GM12873 (cell line): Measurements from ENCODE around the gene OPRL1.

Experiments
- TF ChIP-seq, protein P1 (sequence below): IDR thresholded peaks from 2 replicates; pipeline ENCODE4 v1.5.1; 2012; ENCODE audit warnings: low read depth, mild to moderate bottlenecking, moderate library complexity, low read length, control low read depth; ENCODE audit not compliant: insufficient read depth; ENCODE audit errors: missing control alignments

The OPRL1 gene

DNA sequence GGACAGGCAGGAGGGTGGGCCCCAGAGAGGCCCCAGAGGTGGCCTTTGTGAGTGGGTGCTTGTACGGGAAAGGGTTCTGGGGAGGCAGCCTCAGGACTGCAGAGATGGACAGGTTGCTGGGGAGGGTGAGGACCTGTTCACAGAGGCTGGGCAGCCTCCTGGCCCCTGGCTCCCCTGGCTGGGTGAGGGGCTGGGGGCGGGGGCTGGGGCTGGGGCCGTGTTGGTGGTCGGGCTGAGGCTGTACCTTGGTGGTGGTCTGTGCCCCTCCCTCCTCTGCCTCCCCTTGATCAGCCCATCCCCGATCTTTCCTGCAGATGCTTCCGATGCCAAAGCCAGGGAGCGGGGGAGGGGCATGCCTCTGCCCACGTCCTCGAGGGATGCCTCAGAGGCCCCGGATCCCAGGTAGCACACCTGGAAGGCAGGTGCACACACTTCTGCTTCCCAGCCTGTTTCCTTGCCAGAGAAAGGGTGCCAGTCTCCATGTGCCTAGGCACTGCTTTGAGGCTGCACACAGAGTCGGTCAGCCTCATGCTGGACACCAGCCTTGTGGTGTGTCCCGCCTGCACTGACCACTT is 12.1 kb upstream of the OPRL1 start:
- TF ChIP-seq, protein P1, sequence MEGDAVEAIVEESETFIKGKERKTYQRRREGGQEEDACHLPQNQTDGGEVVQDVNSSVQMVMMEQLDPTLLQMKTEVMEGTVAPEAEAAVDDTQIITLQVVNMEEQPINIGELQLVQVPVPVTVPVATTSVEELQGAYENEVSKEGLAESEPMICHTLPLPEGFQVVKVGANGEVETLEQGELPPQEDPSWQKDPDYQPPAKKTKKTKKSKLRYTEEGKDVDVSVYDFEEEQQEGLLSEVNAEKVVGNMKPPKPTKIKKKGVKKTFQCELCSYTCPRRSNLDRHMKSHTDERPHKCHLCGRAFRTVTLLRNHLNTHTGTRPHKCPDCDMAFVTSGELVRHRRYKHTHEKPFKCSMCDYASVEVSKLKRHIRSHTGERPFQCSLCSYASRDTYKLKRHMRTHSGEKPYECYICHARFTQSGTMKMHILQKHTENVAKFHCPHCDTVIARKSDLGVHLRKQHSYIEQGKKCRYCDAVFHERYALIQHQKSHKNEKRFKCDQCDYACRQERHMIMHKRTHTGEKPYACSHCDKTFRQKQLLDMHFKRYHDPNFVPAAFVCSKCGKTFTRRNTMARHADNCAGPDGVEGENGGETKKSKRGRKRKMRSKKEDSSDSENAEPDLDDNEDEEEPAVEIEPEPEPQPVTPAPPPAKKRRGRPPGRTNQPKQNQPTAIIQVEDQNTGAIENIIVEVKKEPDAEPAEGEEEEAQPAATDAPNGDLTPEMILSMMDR: no peak

DNA sequence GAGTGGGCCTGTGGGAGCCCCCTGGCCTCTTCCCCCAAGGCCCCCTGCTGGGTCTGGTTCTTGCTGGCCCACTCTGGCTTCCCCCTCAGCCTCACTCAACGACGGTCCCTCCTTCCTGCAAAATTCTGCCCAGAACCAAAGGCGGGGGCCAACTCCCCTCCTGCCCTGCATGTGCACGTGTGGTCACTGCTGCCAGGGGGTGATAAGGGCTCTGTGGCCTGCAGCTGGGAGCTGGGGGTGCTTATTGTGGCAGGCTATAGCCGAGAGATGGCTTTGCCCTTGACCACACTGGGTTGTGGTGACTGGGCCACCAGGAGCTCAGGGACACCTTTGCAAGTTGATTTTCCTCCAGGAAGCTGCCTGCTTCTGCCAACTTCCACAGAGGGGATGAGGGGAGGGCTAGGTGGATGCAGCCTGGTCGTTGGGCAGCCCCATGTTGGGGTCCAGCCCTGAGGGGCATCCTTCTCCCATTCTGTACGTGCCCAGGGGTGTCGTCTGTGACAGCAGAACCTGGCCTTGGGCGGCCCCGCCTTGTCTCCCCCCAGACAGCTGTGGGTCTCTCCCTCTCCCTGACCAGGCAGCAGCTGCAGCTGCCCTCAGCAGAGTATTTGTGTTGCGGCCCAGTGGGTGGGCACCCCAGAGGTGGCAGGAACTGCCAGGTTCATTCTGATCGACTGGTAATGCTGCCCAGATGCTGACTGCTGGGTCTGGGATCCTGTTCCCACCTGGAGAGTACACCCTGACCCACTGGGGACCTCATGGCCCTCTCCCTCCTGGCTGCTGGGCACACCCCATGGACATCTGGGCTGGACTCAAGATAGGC is 11.3 kb upstream of the OPRL1 start:
- TF ChIP-seq, protein P1: no peak

DNA sequence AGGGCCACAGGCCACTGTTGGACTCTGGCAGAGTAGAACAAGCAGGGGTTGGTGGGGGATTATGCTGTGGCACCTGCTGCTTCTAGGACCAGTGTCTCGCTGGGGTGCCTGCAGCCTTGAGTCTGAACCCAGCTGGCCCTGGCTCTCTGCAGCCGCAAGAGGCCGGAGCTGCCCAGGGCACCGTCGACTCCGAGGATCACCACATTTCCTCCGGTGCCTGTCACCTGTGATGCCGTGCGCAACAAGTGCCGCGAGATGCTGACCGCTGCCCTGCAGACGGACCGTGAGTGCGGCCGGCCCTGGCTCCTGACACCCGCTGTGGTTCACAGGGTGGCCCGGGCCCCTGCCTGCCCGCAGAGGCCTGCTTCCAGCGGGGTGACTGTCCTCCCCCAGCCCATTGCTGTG is 10.7 kb upstream of the OPRL1 start:
- TF ChIP-seq, protein P1: no peak

GRCh38 chr20:64069614-64070243 is 10.2 kb upstream of the OPRL1 start:
- TF ChIP-seq, protein P1: peak; percentile 86

- TF ChIP-seq, protein P1: no peak
Measured at GRCh38 chr20:64070244-64070993, 9.5 kb upstream of the OPRL1 start.

- TF ChIP-seq, protein P1: no peak
Measured at GRCh38 chr20:64071341-64072332, 8.2 kb upstream of the OPRL1 start.
